GM12891 (cell line): Measurements from ENCODE around the gene PAM16.

Experiments used
- PAX5 ChIP-seq: IDR thresholded peaks from 2 replicates; pipeline ENCODE4 v1.6.1; 2011; ENCODE audit warnings: low read length, moderate library complexity, mild to moderate bottlenecking; ENCODE audit not compliant: insufficient read depth, severe bottlenecking
- POLR2A ChIP-seq: IDR thresholded peaks from 2 replicates; pipeline ENCODE4 v1.6.1; 2011; ENCODE audit warnings: low read depth, low read length, control low read depth
- POLR2AphosphoS5 ChIP-seq: IDR thresholded peaks from 2 replicates; pipeline ENCODE4 v1.6.1; 2011; ENCODE audit warnings: low read depth, low read length, control low read depth
- POU2F2 ChIP-seq: IDR thresholded peaks from 2 replicates; pipeline ENCODE4 v1.6.1; 2011; ENCODE audit warnings: low read depth, mild to moderate bottlenecking, control low read depth, low read length, moderate library complexity
- SPI1 ChIP-seq: IDR thresholded peaks from 2 replicates; pipeline ENCODE4 v1.6.1; 2011; ENCODE audit warnings: low read depth, low read length, control low read depth
- TAF1 ChIP-seq: IDR thresholded peaks from 2 replicates; pipeline ENCODE4 v1.6.1; 2011; ENCODE audit warnings: low read depth, low read length, control low read depth

DNA sequence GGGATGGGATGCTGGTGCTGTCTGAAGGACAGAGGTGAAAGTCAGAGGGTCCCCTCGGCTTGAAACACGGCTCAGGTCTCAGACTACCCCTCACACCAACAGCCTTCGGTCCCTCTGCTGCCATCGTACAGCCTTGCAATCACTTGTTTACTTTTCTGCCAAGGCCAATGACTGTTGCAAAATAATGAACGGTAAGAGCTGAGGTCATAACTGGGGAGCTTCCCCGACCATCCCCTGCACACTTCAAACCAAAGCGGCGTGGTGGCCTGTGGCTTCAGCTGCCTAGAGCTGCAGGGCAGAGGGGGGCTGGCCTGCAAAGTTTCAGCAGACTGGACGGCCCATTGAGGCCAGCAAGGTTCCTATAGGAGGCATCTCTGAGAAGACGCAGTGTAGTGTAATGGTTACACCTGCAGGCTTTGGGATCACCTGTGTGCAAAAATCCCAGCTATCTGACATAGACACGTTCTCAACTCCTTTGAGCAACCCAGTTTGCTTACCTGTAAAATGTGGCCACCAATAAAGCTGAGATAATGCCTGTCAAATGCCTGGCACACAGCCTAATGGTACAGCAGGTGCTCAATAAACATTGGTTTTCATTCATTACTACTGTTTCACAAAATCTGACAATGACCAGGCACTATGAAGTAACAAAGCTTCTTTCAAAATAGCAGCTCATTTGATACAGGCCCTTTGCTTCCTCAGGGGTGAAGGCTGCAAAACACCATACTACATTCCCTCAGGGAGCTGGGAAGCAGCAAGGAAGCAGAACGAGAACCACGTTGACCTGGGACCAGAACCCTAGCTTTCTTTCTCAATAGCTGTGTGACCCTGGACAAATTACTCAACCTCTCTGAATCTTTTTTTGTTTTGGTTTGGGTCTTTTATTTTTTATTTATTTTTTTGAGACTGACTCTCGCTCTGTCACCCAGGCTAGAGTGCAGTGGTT is 5.0 kb downstream of the PAM16 start:
- TF ChIP-seq POLR2AphosphoS5 (no peak), POLR2A (no peak), TAF1 (no peak), SPI1 (no peak), PAX5 (no peak), POU2F2 (no peak)
